NCI-H2107 treated with DMSO at 0.1 percent for 48 hours (cell line): ENCODE measurements around the gene REC114.
A peak's percentile ranks its signal among the peaks of the same experiment; 100 is the strongest.
"Not testable (repeated sequence)": the region's sequence is repeated elsewhere in the genome, so short reads cannot be mapped to it uniquely, and the experiment has no call there.

Source experiments
- DNase-seq: peaks from one replicate; lab custom pipeline; 2025; ENCODE audit not compliant: unreplicated experiment; lab: John Stamatoyannopoulos, UW

Gene REC114

DNA sequence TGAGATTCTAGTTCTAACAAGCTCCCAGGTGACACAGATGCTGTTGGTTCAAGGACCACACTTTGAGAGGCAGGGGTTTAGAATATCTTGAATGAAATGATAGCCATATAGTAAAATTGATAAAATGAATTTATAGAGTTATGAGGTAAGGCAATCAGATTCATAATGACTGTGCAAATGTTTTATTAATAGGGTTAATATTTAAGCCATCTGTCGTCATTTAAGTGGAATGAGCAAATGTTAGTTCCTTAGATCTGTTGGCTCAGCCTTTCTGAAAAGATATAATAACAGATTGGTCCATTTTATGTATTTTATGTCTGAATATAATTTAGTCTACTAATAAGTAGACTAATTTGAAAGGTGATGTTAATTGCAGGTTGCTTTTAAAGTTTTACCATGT lies 12.9 kb downstream of the REC114 start:
- DNase-seq, result no peak

DNA sequence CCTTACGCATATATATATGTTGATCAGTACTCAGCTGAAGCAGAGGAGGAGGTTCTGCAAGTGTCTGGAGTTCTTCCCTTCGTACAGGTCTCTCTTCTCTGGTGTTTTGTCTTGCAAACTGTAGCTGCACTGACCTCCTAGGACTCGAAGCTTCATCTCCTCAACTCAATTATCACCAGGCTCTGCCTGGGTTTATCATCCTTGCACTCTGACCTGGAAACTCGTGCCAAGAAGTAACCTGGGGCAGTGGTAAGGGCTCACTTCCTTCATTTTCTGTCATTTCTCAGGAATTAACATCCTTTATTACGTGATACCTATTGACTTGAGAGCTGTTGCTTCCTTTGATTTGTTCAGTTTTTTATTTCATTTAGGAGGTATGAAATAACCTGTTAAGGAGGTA lies 14.4 kb downstream of the REC114 start:
- DNase-seq, result no peak

DNA sequence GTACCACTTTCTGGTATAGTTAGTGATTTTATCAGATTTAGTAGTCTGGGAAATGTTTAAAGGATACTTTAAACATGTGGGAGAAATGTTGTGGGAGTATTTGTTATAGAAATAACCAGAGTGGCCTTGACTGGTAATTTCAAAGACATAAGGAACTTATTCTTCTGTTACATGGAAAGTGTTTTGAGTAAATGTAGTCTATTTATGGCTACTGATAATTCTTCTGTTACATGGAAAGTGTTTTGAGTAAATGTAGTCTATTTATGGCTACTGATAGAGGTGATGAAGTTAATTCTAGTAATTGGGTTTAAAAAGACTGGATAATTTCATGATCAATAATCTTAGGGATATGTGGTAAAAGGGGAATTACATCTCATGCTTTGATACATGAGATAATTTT lies 17.7 kb downstream of the REC114 start:
- DNase-seq, result no peak

DNA sequence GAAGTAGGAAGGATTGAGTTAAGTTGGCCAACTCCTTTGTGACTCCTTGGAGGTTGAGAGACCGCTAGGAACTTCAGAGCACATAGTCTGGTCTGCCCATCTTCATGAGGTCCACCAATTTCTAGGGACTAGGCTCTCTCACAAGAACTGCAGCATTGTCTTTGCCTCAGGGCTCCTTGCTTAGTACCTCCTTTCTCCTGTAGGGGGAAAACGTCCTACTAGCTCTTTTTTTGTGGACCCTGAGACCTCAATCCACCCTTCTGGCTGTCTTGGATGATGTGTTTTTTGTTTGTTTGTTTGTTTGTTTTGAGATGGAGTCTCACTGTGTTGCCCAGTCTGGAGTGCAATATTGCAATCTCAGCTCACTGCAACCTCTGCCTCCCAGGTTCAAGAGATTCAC lies 21.6 kb downstream of the REC114 start:
- no peak for DNase-seq

DNA sequence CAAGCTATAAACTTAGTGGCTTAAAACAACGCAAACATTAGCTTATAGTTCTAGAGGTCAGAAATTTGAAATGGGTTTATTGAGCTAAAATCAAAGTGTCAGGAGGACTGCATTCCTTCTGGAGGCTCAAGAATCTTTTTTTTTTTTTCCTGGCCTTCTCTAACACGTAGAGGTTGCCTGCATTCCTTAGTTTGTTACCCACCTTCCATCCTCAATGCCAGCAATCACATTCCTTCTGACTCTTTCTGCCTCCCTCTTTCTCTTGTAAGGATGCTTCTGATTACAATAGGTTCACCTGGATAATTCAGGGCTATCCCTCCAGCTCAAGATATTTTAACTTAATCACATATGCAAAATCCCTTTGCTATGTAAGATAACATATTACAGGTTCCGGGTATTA lies 24.8 kb downstream of the REC114 start:
- DNase-seq, result no peak

DNA sequence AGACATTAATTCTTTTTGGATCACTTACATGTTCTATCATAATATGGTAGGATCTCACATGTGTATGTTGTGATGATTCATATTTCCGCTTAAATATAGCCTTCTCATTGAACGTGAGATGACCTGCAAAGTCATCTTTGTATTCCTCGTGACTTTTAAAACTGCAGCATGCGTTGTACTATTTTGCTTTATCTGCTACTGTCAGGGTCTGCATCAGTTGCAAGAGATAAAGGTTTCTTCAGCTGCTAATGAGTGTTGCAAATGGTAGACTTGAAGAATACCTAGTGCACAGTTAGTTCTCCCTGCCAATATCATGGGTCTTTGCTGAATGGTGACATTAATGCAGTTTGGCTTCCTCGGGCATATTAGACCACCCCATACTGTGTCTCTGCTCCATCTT lies 31.8 kb downstream of the REC114 start:
- no peak for DNase-seq

DNA sequence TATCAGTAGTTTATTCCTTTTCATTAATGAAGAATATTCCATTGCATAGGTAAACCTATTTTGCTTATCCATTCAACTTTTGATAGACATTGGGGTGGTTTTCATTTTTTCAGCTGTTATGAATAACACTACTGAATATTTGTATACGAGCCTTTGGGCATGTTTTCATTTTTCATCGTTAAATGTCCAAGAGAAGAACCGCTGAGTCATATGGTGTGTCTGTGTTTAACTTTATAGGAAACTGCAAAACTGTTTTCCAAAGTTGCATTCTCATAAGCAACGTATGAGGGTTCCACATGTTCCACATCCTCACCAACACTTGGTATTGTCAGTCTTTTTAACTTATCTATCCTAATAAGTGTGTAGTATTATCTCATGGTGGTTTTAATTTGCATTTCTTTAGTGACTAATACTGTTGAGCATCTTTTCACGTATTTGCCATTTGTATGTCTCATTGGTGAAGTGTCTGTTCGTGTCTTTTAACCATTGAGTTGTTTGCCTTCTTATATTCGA lies 33.8 kb downstream of the REC114 start:
- no peak for DNase-seq

DNA sequence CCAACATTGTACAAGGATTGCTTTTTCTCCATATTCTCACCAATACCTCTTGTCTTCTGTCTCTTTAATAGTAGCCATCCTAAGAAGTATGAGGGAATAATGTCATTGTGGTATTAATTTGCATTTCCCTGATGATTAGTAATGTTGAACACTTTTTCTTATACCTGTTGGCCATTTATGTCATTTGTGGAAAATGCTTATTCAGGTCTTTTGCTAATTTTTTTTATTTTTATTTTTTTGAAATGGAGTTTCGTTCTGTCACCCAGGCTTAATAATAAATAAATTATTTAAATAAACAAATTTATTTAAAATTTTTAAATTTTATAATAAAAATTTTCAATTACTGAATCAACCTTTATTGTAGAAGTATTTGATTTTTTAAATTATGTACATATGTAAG lies 37.1 kb downstream of the REC114 start:
- DNase-seq, result no peak

DNA sequence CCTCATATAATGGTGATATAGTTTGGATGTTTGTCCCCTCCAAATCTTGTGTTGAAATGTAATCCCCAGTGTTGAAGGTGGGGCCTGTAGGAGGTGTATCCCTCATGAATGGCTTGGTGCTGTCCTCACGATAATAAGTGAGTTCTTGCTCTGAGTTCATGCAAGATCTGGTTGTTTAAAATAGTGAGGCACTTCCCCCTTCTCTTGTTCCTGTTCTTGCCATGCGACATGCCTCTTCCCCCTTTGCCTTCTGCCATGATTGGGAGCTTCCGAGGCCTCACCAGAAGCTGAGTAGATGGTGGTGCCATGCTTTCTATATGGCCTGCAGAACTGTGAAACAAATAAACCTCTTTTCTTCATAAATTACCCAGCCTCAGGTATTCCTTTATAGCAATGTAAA lies 39.2 kb downstream of the REC114 start:
- DNase-seq, result no peak

DNA sequence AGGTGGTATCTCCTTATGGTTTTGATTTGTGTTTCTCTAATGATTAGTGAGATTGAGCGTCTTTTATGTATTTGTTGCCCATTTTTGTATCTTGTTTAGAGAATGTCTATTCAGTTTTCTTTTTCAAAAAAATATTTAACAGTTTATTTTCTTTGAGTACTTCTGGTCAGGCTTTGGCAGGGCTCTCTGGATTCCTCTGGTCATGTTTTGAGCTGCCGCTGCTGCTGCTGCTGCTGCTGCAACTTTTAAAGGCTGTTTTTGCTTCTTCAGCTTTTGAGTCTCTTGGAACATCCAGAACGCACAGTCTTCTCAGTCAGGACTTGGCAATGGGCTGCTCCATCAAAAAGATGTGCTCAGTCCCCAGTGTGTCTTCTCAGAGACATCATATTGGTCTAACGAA lies 40.1 kb downstream of the REC114 start:
- DNase-seq, result no peak

DNA sequence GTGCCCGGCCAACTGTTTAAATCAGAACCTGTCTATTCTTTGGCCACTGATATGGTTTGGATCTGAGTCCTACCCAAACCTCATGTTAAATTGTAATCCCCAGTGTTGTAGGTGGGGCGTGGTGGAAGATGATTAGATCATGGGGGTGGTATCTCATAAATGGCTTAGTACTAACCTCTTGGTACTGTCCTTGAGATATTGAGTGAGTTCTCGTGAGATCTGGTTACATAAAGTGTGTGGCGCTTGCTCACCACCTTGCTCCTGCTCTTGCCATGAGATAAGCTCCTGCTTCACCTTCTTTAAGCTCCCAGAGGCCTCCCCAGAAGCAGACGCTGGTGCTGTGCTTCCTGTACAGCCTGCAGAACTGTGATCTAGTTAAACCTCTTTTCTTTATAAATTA lies 42.4 kb downstream of the REC114 start:
- no peak for DNase-seq

DNA sequence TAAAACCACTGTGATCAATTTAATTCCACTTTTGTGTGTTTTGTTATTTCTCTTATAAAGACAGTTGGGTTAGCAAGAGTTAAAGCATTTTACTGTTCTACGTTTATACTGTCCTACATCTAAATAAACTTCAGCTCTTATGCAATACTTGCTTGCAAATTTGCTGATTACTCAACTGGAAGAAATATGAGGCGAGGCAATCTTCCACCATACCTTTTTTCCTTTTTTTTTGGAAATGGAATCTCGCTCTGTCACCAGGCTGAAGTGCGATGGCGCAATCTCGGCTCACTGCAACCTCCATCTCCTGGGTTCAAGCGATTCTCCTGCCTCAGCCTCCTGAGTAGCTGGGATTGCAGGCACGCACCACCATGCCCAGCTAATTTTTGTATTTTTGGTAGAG lies 42.9 kb downstream of the REC114 start:
- DNase-seq, result not testable (repeated sequence)

DNA sequence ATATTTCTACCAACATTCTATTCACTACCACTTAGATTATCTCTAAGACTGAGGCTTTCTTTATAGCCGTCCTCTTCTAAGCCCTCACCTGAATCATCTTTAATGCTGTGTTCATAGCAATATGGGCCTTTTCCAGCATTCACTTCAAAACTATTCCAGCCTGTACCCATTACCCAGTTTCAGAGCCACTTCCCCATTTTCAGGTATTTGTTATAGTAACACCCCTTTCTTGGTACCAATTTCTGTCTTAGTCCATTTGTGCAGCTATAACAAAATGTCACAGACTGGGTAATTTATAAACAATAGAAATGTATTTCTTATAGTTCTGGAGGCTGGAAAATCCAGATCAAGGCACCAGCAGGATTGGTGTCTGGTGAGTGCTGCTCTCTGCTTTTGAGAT lies 45.7 kb downstream of the REC114 start:
- no peak for DNase-seq

DNA sequence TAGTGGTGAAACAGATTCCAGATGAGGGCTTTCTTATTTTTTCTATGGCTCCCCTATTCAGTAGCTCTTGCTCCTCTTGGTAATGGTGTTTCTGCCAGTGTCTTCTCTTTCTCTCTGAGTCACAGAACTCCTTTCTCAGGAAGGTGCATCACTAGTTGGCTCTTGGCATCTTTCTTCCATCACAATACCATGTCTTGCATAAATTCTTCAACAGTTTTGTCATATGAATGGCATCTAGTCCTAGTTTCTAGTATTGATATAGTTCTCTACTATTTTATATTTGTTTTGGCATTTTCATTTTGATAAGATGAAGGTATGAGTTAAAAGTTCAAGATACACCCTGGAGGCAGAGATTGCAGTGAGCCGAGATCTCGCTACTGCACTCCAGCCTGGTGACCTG lies 51.0 kb downstream of the REC114 start:
- DNase-seq, result no peak

DNA sequence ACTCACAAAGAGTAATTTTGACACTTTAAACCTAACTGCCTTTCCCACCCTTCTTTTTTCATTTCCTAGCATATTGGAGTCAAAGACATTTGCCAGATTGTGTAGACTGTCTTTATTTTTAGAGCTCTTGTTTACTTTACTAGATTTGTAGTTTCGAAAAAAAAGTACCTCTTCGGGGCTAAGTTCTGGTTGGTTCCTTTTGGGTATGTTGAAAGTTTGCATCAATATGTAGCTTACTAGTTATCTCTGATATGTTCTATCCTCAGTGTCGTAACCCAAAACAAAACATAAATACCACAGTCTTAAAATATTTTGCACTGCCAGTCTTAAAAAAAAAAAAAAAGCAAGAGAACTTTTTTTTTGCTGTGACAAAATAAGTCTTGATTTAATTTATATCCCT lies 52.2 kb downstream of the REC114 start:
- no peak for DNase-seq

DNA sequence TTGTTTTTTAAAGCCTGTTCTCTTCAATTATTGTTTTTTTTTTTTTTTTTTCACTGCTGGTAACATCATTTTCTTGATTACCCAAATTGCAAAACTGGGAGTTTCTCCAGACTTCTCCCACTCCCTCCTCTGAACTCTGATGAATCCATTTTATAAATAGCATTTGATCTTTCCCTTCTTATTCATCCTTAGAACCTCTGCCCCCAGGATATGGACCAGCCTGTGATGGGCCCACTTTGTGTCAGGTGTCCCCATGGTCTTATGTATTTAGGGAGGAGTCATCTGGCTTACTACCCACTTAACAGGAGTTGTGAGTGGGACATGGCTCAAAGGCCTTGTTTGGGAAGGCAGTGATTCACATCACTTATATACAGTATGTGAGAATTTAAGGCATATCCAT lies 57.7 kb downstream of the REC114 start:
- DNase-seq, result no peak

DNA sequence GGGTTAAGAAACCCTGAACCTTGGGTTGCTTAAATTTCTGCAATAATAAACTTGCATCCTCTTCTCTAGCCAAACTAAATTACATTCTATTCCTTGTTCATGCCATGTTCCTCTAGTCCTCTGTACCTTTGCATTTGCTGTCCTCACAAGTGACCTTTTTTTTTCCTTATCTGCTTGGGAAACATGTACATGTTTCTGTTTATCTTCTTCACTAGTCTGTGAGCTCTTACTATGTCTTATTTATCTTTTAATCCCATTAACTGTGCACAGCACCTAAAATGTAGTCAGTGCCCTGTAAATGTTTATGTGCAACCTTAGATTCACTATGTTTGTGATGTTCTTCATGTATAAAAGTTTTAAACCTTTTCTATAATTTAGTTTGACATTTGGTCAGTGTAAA lies 61.9 kb downstream of the REC114 start:
- DNase-seq, result no peak

DNA sequence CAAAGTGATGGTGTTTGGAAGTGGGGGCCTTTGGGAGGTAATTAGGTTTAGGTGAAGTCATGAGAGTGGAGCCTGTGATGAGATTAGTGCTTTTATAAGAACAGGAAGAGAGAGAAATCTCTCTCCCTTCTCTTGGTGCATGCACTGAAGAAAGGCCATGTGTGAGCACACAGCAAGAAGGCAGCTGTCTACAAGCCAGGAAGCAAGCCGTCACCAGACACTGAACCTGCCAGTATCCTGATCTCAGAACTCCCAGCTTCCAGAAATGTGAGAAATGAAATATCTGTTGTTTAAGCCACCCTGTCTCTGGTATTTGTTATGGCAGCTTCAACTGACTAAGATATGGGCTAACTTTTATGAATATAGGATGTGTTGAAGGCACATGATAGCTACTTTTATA lies 72.6 kb downstream of the REC114 start:
- no peak for DNase-seq

DNA sequence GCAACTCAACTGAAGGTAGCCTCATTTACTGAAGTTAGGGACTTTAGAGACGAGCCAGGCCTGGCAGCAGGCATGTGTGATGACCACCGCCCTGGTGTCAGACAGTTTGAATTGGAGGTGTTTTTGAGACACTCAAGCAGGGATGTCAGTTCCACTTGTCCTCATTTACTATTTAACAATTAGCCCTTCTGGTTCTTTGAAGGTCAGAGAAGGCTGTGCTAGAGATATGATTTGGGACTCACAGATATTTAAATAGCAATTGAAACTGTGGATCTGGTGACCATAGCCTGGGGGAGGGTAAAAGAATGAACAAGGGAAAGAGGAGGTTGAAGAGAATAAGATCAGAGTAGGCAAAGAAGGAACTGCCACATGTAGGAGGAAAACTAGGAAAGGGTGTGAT lies 74.6 kb downstream of the REC114 start:
- DNase-seq, result no peak

DNA sequence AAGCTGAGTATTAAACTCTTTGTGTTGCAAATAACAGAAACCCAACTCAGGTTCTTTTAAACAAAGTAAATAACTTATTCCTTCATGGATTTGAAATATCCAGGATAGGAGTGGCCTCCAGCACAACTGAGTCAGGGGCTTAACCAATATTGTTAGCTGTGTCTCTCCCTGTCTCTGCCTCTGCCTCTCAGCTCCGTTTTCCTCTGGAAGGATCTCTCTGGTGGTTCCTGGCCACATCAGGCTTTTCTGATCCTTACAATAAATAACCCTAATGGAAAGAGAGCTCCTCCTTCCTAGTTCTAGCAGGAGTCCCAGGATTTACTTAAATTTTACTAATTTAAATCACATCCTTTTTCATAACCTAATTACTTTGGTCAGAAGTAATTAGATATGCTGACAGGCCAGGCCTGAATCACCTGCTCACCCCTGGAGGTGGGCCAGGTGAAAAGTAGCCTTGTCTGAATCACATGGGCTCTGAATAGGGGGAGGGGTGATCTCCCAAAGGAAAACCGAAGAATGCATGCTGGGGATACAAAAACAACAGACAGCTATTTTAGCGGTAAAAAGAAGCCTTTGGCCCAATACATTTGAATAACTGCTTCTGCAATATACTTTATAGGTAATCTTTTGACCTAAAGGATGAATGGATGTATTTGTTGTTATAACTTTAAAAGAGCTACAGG lies 75.4 kb downstream of the REC114 start:
- DNase-seq, result peak; percentile 7

DNA sequence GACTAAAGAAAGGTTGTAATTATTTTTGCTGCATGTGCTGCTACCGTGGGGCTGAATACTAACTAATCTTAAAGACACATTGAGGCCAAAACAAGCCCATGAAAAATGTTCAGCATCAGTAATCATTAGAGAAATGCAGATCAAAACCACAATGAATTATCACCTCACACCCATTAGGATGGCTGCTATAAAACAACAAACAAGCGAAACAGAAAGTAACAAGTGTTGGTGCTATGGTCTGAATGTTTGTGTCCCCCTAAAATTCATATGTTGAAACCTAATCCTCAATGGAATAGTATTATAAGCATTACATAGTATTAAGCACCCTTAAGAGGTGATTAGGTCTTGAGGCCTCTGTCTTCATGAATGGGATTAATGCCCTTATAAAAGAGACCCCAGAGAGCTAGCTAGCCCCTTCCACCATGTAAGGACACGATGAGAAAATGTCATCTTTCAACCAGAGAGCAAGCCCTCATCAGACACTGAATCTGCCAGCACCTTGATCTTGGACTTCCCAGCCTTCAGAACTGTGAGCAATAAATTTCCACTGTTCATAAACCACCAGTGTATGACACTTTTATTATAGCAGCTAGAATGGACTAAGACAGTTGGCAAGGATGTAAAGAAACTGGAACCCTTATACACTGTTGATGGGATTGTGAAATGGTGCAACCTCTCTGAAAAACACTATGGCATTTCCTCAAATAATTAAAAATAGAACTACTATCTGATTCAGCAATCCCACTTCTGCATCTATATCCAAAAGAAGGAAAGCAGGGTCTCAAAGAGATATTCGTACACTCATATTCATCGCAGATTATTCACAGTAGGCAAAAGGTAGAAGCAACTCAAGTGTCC lies 76.1 kb downstream of the REC114 start:
- no peak for DNase-seq

DNA sequence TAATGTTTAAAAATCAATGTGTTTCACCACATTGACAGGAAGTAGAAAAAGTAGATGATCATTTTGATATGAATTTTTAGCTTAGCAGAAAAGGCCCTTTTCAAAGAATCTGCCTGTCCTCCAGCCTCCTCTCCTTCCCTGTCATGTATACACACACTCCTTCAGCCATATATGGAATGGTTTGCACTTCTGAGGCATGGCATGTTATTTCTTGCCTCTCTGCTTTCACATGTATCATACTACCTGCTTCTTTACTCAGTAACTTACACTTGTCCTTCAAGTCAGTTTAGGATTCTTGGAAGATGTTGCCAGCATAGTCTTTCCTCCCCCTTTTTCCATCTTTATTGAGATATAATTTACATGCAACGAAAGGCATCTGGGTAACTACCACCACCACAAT lies 79.0 kb downstream of the REC114 start:
- DNase-seq, result no peak

DNA sequence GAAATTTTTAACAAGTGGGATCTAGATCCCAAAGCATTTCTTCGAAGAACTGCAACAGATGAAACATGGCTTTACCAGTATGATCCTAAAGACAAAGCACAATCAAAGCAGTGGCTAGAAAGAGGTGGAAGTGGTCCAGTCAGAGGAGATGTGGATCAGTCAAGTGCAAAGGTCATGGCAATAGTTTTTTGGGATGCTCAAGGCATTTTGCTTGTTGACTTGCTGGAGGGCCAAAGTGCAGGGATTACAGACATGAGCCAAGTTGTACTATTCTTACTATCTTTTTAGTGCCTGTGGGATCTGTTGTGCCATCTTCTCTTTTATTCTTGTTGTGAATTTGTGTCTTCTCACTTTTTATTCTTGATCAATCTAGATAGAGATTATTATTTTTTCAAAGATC lies 82.0 kb downstream of the REC114 start:
- no peak for DNase-seq
